HCT116 (cell line): ENCODE results near the gene NPLOC4. TPM values are rescaled to one million over a fixed set of nuclear protein-coding genes. Genes with fewer than 3 reads are reported as not detected.
"Not testable (repeated sequence)": the region's sequence is repeated elsewhere in the genome, so short reads cannot be mapped to it uniquely, and the experiment has no call there.

Experiments used
- ATAC-seq: fragments of 200-7000 bp; cut with Tn5 transposase; 2 replicates; pipeline ENCODE4 v1.9.1; 2020; ENCODE audit warnings: mild to moderate bottlenecking, moderate library complexity
- BruUV-seq: library from RNA; stranded (reverse); fragments of 400-500 nt; replicated peaks from 2 replicates; lab custom pipeline; 2021; lab: Mats Ljungman, UMichigan
- CTCF ChIA-PET: fragments of 300-600 bp; sonication (Branson Sonifier 250); formaldehyde crosslinking; loops from one replicate; lab custom pipeline; 2021; ENCODE audit warnings: antibody characterized with exemption; lab: Charles Lee
- POLR2A ChIA-PET: fragments of 300-600, 350-600 bp; sonication (Branson Sonifier 250); formaldehyde crosslinking; loops from one replicate; lab custom pipeline; 2021; ENCODE audit warnings: antibody characterized with exemption; lab: Charles Lee
- RAD21 ChIA-PET, 2 experiments: fragments of 300-600 bp; sonication (Branson Sonifier 250); formaldehyde crosslinking; loops; one replicate each; lab custom pipeline; 2023; ENCODE audit warnings: low total read pairs in 2 of 2; ENCODE audit not compliant: uncharacterized antibody in 2 of 2, unreplicated experiment in 2 of 2, low non-redundant PET in 1 of 2; lab: Charles Lee
- DNase-seq: peaks from one replicate; pipeline ENCODE4 v3.0.0-alpha.2; 2010; ENCODE audit warnings: low read depth, low spot score
- H2AFZ ChIP-seq: fragments of 200-600 bp; shearing (Covaris generic), sonication (generic); 2 replicates; pipeline ENCODE4 v1.6.1; 2017; ENCODE audit warnings: low read depth, mixed run types, mixed read lengths, antibody characterized with exemption, low read length; ENCODE audit not compliant: poor library complexity, severe bottlenecking
- H3K27ac ChIP-seq: 2 replicates; pipeline ENCODE4 v1.5.1; 2012; ENCODE audit warnings: low read depth, low read length
- H3K27me3 ChIP-seq: fragments of 200-600 bp; sonication (generic); 2 replicates; pipeline ENCODE4 v1.6.1; 2016; ENCODE audit warnings: mixed run types, low read length, mixed read lengths; ENCODE audit not compliant: insufficient read depth
- H3K36me3 ChIP-seq, 2 experiments: fragments of 200-500 bp in 1 of 2; fragments of 200-600 bp in 1 of 2; sonication (Bioruptor generic) in 1 of 2; sonication (generic) in 1 of 2; 2 replicates each; pipeline versions ENCODE4 v1.5.1 to v1.6.1; 2014 to 2016; ENCODE audit warnings: low read length in 2 of 2, inconsistent platforms in 1 of 2, mixed read lengths in 1 of 2, mixed run types in 1 of 2; ENCODE audit not compliant: insufficient read depth in 2 of 2, control insufficient read depth in 1 of 2
- H3K4me1 ChIP-seq, 2 experiments: fragments of 200-600 bp in 1 of 2; sonication (generic) in 1 of 2; 2 replicates each; pipeline versions ENCODE4 v1.5.1 to v1.6.1; 2012 to 2017; ENCODE audit warnings: low read length in 2 of 2, inconsistent platforms in 1 of 2, mild to moderate bottlenecking in 1 of 2, mixed read lengths in 1 of 2, mixed run types in 1 of 2, moderate library complexity in 1 of 2; ENCODE audit not compliant: insufficient read depth in 2 of 2, control insufficient read depth in 1 of 2
- H3K4me2 ChIP-seq: fragments of 200-600 bp; sonication (generic); 2 replicates; pipeline ENCODE4 v1.6.1; 2017; ENCODE audit warnings: mixed run types, low read length, mixed read lengths
- H3K4me3 ChIP-seq, 2 experiments: fragments of 200-600 bp in 1 of 2; sonication (generic) in 1 of 2; replicated peaks in 1 of 2; 2 replicates each; pipeline ENCODE4 v1.5.1; 2011 to 2016; ENCODE audit warnings: low read length in 2 of 2, control low read depth in 1 of 2, low read depth in 1 of 2, mild to moderate bottlenecking in 1 of 2, mixed read lengths in 1 of 2, mixed run types in 1 of 2
- H3K79me2 ChIP-seq: fragments of 200-600 bp; sonication (generic); 2 replicates; pipeline ENCODE4 v1.6.1; 2017; ENCODE audit warnings: mild to moderate bottlenecking, mixed run types, low read length, moderate library complexity, mixed read lengths; ENCODE audit not compliant: insufficient read depth
- H3K9ac ChIP-seq: fragments of 200-600 bp; sonication (generic); 2 replicates; pipeline ENCODE4 v1.6.1; 2016; ENCODE audit warnings: low read length, mixed read lengths
- H3K9me2 ChIP-seq: fragments of 200-600 bp; sonication (generic), shearing (Covaris generic); 2 replicates; pipeline ENCODE4 v1.6.1; 2017; ENCODE audit warnings: mixed run types, mild to moderate bottlenecking, moderate library complexity; ENCODE audit not compliant: insufficient read depth
- H3K9me3 ChIP-seq, 2 experiments: fragments of 200-500 bp in 1 of 2; fragments of 200-600 bp in 1 of 2; sonication (Bioruptor generic) in 1 of 2; sonication (generic) in 1 of 2; 2 replicates each; pipeline ENCODE4 v1.6.1; 2014 to 2017; ENCODE audit warnings: low read length in 2 of 2, mixed read lengths in 2 of 2, inconsistent platforms in 1 of 2, low read depth in 1 of 2, mild to moderate bottlenecking in 1 of 2, mixed run types in 1 of 2, moderate library complexity in 1 of 2; ENCODE audit not compliant: control insufficient read depth in 1 of 2, insufficient read depth in 1 of 2
- H4K20me1 ChIP-seq: fragments of 200-600 bp; sonication (generic), shearing (Covaris generic); 2 replicates; pipeline ENCODE4 v1.6.1; 2017; ENCODE audit warnings: mixed run types, mild to moderate bottlenecking, moderate library complexity; ENCODE audit not compliant: insufficient read depth
- ELF1 ChIP-seq: IDR thresholded peaks from 2 replicates; pipeline ENCODE4 v1.6.1; 2012; ENCODE audit warnings: low read depth, borderline replicate concordance
- intact Hi-C: fragments of 100-400 bp; cut with micrococcal nuclease; formaldehyde crosslinking; loops from 2 replicates; pipeline ENCODE4 v1.10.0; 2022
- total RNA-seq: library from RNA; stranded (reverse); gene quantifications from one replicate; pipeline ENCODE4 v1.2.1, GENCODE V29; 2021; ENCODE audit not compliant: unreplicated experiment
- TF ChIP-seq, protein P1 (sequence below), 3 experiments: fragments of 200-600 bp in 1 of 3; sonication (generic) in 1 of 3; IDR thresholded peaks in 2 of 3; conservative IDR thresholded peaks in 1 of 3; 2 replicates each; pipeline ENCODE4 v1.5.1; 2012 to 2017; ENCODE audit warnings: low read depth in 2 of 3, low read length in 2 of 3, antibody characterized with exemption in 1 of 3, borderline replicate concordance in 1 of 3, control low read depth in 1 of 3, mild to moderate bottlenecking in 1 of 3, mixed read lengths in 1 of 3, mixed run types in 1 of 3, moderate library complexity in 1 of 3; ENCODE audit not compliant: insufficient read depth in 1 of 3

Gene NPLOC4
- total RNA-seq, 1 experiment from 2014 or later: 137 TPM

DNA sequence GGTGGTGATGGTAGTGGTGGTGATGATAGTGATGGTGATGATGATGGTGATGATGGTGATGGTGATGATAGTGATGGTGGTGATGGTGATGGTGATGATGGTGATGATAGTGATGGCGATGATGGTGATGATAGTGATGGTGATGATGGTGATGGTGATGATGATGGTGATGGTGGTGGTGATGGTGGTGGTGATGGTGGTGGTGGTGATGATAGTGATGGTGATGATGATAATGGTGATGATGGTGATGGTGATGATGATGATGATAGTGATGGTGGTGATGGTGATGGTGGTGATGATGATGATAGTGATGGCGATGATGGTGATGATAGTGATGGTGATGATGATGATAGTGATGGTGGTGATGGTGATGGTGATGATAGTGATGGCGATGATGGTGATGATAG, 104.9 kb downstream of the NPLOC4 start:
- H3K4me2 ChIP-seq, POLR2A ChIA-PET, DNase-seq, H3K79me2 ChIP-seq, H3K36me3 ChIP-seq, H2AFZ ChIP-seq, H3K9me3 ChIP-seq, ATAC-seq, H3K27me3 ChIP-seq, CTCF ChIA-PET, H3K9ac ChIP-seq, intact Hi-C loops, H4K20me1 ChIP-seq, H3K27ac ChIP-seq, H3K9me2 ChIP-seq, RAD21 ChIA-PET, BruUV-seq, H3K4me3 ChIP-seq: not testable (repeated sequence)
- H3K4me1 ChIP-seq: peaks cover 14 to 24% of the 10 kb centered on the region in 2 experiments

DNA sequence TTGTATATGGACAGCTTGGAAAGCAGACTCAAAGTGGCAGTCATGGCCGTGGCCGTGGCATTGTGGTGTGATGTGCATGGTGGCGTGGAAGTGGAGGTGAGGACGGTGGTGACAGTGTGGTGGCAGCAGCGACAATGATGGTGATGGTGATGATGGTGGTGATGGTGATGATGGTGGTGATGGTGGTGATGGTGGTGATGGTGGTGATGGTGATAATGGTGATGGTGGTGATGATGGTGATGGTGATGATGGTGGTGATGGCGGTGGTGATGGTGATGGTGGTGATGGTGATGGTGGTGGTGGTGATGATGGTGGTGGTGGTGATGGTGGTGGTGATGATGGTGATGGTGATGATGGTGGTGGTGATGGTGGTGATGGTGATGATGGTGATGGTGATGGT, 105.9 kb downstream of the NPLOC4 start:
- H3K4me2 ChIP-seq, RAD21 ChIA-PET, CTCF ChIA-PET, H3K9me3 ChIP-seq, intact Hi-C loops, H3K27me3 ChIP-seq, H4K20me1 ChIP-seq, H3K79me2 ChIP-seq, H3K36me3 ChIP-seq, BruUV-seq, H2AFZ ChIP-seq, H3K9me2 ChIP-seq, H3K27ac ChIP-seq, H3K9ac ChIP-seq, ATAC-seq, DNase-seq, H3K4me3 ChIP-seq: not testable (repeated sequence)
- POLR2A ChIA-PET: interaction anchor here (1.3 kb wide), 1 partner anchor 12 kb away, joined by 4 read pairs; no protein-coding TSS in a partner anchor
- peaks cover 16 to 33% of the 10 kb centered on the region in 2 experiments for H3K4me1 ChIP-seq

DNA sequence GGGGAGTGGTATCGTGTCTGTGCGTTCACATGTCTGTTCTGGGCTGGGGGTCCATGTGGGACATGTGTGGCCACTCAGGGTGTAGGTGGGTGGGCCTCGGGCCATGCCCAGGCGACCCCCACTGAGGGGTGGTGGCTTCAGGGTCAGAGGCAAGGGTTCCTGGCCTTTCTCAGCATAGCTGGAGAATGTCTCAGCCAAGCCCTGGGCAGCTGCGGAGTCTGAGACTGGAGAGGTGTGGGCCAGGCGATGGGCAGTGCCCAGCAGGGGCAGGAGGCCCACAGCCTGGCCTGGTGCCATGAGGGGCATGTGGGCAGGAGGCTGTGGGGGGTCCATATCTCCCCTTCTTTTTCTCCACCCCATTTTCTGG, 107.5 kb downstream of the NPLOC4 start:
- intact Hi-C loops: no loop called here
- TF ChIP-seq, protein P1, sequence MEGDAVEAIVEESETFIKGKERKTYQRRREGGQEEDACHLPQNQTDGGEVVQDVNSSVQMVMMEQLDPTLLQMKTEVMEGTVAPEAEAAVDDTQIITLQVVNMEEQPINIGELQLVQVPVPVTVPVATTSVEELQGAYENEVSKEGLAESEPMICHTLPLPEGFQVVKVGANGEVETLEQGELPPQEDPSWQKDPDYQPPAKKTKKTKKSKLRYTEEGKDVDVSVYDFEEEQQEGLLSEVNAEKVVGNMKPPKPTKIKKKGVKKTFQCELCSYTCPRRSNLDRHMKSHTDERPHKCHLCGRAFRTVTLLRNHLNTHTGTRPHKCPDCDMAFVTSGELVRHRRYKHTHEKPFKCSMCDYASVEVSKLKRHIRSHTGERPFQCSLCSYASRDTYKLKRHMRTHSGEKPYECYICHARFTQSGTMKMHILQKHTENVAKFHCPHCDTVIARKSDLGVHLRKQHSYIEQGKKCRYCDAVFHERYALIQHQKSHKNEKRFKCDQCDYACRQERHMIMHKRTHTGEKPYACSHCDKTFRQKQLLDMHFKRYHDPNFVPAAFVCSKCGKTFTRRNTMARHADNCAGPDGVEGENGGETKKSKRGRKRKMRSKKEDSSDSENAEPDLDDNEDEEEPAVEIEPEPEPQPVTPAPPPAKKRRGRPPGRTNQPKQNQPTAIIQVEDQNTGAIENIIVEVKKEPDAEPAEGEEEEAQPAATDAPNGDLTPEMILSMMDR (IDR thresholded peaks at IDR 0.05 in 2 of 3, conservative IDR thresholded peaks at IDR 0.05 in 1 of 3; ENCODE audit: borderline replicate concordance in 1 of 3, insufficient read depth in 1 of 3, low read depth in 2 of 3, low read length in 2 of 3): no peak
- no peak for TF ChIP-seq ELF1
- Histone ChIP-seq H3K36me3 (no peaks in the 10 kb centered on the region), H3K27me3 (no peaks in the 10 kb centered on the region), H3K9me2 (no peaks in the 10 kb centered on the region), H3K4me2 (no peak overlapping the region), H3K27ac (no peak overlapping the region), H4K20me1 (no peaks in the 10 kb centered on the region), H3K4me3 (no peak overlapping the region), H2AFZ (no peak overlapping the region), H3K79me2 (no peaks in the 10 kb centered on the region), H3K4me1 (peaks cover 16 to 38% of the 10 kb centered on the region in 2 experiments), H3K9me3 (peaks cover 0 to 7% of the 10 kb centered on the region in 2 experiments; a peak in 1 of 4 replicates), H3K9ac (no peak overlapping the region)
- DNase-seq (no peak), ATAC-seq (no peak)
- BruUV-seq: no TSS peak
- RAD21 ChIA-PET: no interaction called here
- CTCF ChIA-PET: no interaction called here
- POLR2A ChIA-PET: interaction anchor here (0.9 to 1.3 kb wide), 2 partner anchors 10 kb away, joined by 3 to 4 read pairs; no protein-coding TSS in a partner anchor
